ENCODE measurements around the gene CEP72. TPM values are rescaled to one million over a fixed set of nuclear protein-coding genes. Genes with fewer than 3 reads are reported as not detected.

Gene CEP72
- total and polyA plus RNA-seq, 8 donors: 5.5 to 13.1 (median 10.7) TPM

DNA sequence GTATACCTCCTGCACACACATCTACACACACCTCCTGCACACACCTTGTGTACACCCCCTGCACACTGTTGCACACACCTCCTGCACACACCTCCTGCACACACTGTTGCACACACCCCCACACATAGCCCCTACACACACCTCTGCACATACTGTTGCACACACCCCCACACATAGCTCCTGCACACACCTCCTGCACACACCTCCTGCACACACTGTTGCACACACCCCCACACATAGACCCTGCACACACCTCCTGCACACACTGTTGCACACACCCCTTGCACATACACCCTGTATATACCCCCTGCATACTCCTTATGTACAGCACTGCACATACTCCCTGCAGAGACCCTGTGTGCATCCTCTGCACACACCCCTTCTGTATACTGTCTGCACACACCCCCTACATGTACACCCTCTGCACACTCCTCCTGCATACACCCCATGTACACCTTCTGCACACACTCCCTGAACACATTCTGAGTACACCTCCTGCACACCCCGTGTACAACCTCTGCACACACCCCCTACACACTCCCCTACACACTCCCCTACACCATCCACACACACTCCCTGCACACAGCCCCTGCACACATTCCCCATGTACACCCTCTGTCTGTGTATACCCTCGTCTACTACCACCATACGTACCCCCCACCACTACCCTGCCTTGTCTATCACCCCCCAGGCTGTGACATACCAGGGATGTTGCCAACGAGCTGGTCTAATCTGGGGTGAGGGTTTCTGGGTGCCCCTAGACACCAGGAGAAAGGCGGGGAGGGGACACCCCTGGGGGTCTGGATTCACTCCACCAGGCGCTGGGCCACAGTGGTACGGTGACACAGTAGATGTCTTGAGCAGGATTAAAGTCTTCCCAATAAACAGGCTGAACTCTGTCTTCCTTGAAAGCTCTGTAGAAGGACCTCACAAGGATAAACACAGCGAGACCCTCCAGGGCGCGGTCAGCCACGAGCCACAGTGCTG, 1.1 kb upstream of the CEP72 start:
- Histone ChIP-seq H3K4me3 (peak overlapping the region; percentile 78 to 88), H3K4me1 (peaks cover 0 to 14% of the 10 kb centered on the region in 2 donors), H3K27me3 (peaks cover 4 to 30% of the 10 kb centered on the region in 2 donors), H3K36me3 (no peaks in the 10 kb centered on the region), H3K9me3 (no peaks in the 10 kb centered on the region), H3K27ac (no peak overlapping the region)
- intact Hi-C loops (cut with DNase I): no loop called here
- TF ChIP-seq, protein P1, sequence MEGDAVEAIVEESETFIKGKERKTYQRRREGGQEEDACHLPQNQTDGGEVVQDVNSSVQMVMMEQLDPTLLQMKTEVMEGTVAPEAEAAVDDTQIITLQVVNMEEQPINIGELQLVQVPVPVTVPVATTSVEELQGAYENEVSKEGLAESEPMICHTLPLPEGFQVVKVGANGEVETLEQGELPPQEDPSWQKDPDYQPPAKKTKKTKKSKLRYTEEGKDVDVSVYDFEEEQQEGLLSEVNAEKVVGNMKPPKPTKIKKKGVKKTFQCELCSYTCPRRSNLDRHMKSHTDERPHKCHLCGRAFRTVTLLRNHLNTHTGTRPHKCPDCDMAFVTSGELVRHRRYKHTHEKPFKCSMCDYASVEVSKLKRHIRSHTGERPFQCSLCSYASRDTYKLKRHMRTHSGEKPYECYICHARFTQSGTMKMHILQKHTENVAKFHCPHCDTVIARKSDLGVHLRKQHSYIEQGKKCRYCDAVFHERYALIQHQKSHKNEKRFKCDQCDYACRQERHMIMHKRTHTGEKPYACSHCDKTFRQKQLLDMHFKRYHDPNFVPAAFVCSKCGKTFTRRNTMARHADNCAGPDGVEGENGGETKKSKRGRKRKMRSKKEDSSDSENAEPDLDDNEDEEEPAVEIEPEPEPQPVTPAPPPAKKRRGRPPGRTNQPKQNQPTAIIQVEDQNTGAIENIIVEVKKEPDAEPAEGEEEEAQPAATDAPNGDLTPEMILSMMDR (IDR thresholded peaks at IDR 0.05): no peak
- DNase-seq (no peak), ATAC-seq (no peak)

DNA sequence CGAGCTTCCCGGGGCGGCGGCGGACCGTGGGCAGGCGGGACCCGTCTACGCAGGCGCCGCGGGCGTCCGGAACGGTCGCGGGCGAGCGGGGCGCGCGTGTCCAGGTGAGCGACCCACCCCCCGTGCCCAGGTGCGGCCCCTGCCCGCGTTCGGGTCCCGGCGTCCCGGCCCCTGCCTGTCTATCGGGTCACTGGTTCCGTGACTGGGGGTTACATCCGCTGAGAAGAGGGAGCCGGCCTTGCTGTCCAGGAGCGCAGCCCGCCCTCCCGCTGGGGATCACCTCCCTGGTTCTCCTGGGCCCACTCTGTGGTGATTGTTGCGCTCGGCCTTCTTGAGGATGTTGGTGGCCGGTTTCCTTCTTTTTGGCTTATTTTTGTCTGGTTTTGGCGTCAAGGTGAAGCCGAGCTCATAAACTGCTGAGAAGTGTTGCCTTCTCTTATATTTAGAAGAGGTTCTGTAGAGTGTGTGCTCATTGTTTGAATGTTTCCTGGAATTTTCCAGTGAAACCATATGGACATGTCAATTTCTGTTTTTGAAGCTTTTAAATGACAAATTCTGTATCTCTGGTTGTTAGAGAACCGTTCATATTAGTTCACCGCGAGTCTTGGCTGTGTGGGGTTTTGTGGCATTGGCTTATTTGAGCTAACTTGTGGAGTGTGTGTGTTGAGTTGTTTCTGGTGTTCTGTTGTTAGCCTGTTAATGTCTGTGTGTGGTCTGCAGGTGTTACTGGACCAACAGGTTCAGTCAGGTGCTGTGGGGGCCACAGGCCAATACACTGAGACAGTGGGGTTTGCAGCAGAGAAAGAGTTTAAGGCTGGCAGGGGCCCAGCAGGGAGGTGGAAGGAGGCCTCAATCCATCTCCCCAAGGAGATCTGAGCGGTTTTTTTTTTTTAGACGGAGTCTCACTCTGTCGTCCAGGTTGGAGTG, 621 bp downstream of the CEP72 start:
- H3K27ac ChIP-seq: peak overlapping the region in 1 of 2 donors; percentile 13
- H3K36me3 ChIP-seq: no peaks in the 10 kb centered on the region
- intact Hi-C loops (cut with DNase I): no loop called here
- no peaks in the 10 kb centered on the region for H3K9me3 ChIP-seq
- peaks cover 0 to 14% of the 10 kb centered on the region in 2 donors for H3K4me1 ChIP-seq
- ATAC-seq (peak; percentile 13), DNase-seq (peak in 1 of 4 donors; percentile 44)
- peaks cover 0 to 13% of the 10 kb centered on the region in 2 donors for H3K27me3 ChIP-seq
- TF ChIP-seq, protein P1 (IDR thresholded peaks at IDR 0.05): no peak
- H3K4me3 ChIP-seq: peak overlapping the region; percentile 78 to 88

DNA sequence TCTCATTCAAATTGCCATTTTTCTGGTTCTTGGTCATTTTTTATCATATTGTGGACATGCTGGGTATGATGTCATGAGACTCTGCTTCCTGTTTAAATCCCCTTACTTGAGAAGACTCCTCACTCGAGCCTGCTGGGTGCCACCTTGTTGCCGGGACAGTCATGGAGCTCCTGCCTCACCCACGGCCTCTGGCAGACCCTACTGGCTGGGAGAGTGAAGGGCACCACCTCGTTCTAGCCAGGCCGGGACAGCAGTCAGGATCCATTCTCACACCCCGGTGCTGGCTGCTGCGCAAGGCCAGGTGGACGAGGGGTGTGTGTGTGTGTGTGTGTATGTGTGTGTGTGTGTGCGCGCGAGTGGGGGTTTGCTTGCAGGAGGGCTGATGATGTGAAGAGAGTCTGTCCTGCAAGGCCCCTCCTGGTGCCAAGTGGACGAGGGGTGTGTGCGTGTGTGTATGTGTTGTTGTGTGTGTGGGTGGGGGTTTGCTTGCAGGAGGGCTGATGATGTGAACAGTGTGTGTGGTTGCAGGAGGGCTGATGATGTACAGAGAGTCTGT, 4.4 kb downstream of the CEP72 start:
- Histone ChIP-seq H3K27me3 (no peaks in the 10 kb centered on the region), H3K4me1 (peaks cover 0 to 14% of the 10 kb centered on the region in 2 donors), H3K36me3 (peaks cover 0 to 28% of the 10 kb centered on the region in 2 donors), H3K9me3 (no peaks in the 10 kb centered on the region), H3K27ac (no peak overlapping the region), H3K4me3 (no peak overlapping the region)
- intact Hi-C loops (cut with DNase I): no loop called here
- ATAC-seq (no peak), DNase-seq (no peak)
- TF ChIP-seq, protein P1 (IDR thresholded peaks at IDR 0.05): no peak

DNA sequence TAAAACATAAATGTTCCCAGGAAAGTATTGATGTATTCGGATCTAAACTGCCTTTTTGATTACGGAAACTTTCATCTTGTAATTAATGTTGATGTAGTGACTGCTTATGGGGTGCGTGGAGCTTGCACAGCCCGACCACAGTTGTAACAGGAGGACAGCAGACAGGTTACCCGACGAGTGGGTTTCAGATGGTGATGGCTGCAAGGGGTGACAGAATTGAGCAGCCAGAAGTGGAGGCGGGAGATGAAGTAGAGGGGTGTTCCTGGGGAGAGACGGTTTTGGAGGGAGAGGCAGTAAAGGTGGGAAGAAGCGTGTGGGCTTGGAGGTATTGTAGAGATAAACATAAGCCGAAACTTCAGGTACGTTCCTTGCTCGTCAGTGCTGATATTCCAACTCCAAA, 5.8 kb downstream of the CEP72 start:
- Histone ChIP-seq H3K36me3 (peaks cover 0 to 40% of the 10 kb centered on the region in 2 donors), H3K9me3 (no peaks in the 10 kb centered on the region), H3K27me3 (no peaks in the 10 kb centered on the region), H3K4me3 (no peak overlapping the region), H3K27ac (no peak overlapping the region), H3K4me1 (peaks cover 0 to 14% of the 10 kb centered on the region in 2 donors)
- no peak for DNase-seq
- intact Hi-C loops (cut with DNase I): no loop called here
- TF ChIP-seq, protein P1 (IDR thresholded peaks at IDR 0.05): no peak
- no peak for ATAC-seq

Measured in left lung (tissue), 10 donors.